OCI-LY1 (cell line): ENCODE measurements around the gene PAPSS2.

ENCODE experiments used
- H2AFZ ChIP-seq: fragments of 200-600 bp; sonication (generic), shearing (Covaris generic); 2 replicates; pipeline ENCODE4 v1.6.0; 2014; ENCODE audit warnings: antibody characterized with exemption, mild to moderate bottlenecking, low read length
- H3F3A ChIP-seq: fragments of 200-600 bp; sonication (generic), shearing (Covaris generic); 2 replicates; pipeline ENCODE4 v1.6.0; 2014; ENCODE audit warnings: mild to moderate bottlenecking, antibody characterized with exemption, low read length, moderate library complexity; ENCODE audit not compliant: insufficient read depth
- H3K27ac ChIP-seq: fragments of 200-600 bp; sonication (generic); 2 replicates; pipeline ENCODE4 v1.5.1; 2014; ENCODE audit warnings: low read length, mixed run types, mild to moderate bottlenecking, low read depth; ENCODE audit not compliant: poor library complexity, severe bottlenecking
- H3K27me3 ChIP-seq: fragments of 200-600 bp; sonication (generic); 2 replicates; pipeline ENCODE4 v1.6.0; 2014; ENCODE audit warnings: antibody characterized with exemption, mild to moderate bottlenecking, low read length, moderate library complexity; ENCODE audit not compliant: insufficient read depth
- H3K36me3 ChIP-seq: fragments of 200-600 bp; sonication (generic); 2 replicates; pipeline ENCODE4 v1.6.1; 2014; ENCODE audit warnings: mild to moderate bottlenecking, antibody characterized with exemption, low read length, moderate library complexity, mixed read lengths; ENCODE audit not compliant: insufficient read depth
- H3K4me1 ChIP-seq: fragments of 200-600 bp; sonication (generic); 2 replicates; pipeline ENCODE4 v1.5.1; 2014; ENCODE audit warnings: mild to moderate bottlenecking, low read length, moderate library complexity; ENCODE audit not compliant: insufficient read depth, severe bottlenecking
- H3K4me2 ChIP-seq: fragments of 200-600 bp; sonication (generic), shearing (Covaris generic); 2 replicates; pipeline ENCODE4 v1.6.1; 2014; ENCODE audit warnings: low read length
- H3K4me3 ChIP-seq: fragments of 200-600 bp; sonication (generic); 2 replicates; pipeline ENCODE4 v1.5.1; 2014; ENCODE audit warnings: low read length, low read depth, mild to moderate bottlenecking, mixed read lengths; ENCODE audit not compliant: poor library complexity, severe bottlenecking
- H3K79me2 ChIP-seq: fragments of 200-600 bp; shearing (Covaris generic); 2 replicates; pipeline ENCODE4 v1.6.1; 2016; ENCODE audit warnings: mixed run types, low read length, mixed read lengths; ENCODE audit not compliant: insufficient read depth
- H3K9ac ChIP-seq: fragments of 200-600 bp; sonication (generic), shearing (Covaris generic); 2 replicates; pipeline ENCODE4 v1.6.1; 2014; ENCODE audit warnings: mild to moderate bottlenecking, low read length, mixed read lengths
- H3K9me2 ChIP-seq: fragments of 200-600 bp; sonication (generic), shearing (Covaris generic); 2 replicates; pipeline ENCODE4 v1.6.1; 2014; ENCODE audit warnings: low read depth, mild to moderate bottlenecking, low read length, mixed read lengths
- H3K9me3 ChIP-seq: fragments of 200-600 bp; shearing (Covaris generic); 2 replicates; pipeline ENCODE4 v1.6.1; 2014; ENCODE audit warnings: low read length, mixed read lengths
- H4K20me1 ChIP-seq: fragments of 200-600 bp; sonication (generic), shearing (Covaris generic); 2 replicates; pipeline ENCODE4 v1.6.0; 2016; ENCODE audit warnings: mild to moderate bottlenecking, low read length; ENCODE audit not compliant: insufficient read depth
- CTCF ChIP-seq: fragments of 200-600 bp; sonication (generic), shearing (Covaris generic); IDR thresholded peaks from 2 replicates; pipeline ENCODE4 v1.5.1; 2017; ENCODE audit warnings: mild to moderate bottlenecking, antibody characterized with exemption, low read length, moderate library complexity, mixed read lengths
- EZH2 ChIP-seq: fragments of 200-600 bp; sonication (generic), shearing (Covaris generic); IDR thresholded peaks from 2 replicates; pipeline ENCODE4 v1.8.0; 2017; ENCODE audit warnings: borderline replicate concordance, mixed run types, mild to moderate bottlenecking, antibody characterized with exemption, low read length, moderate library complexity, mixed read lengths

PAPSS2 gene

GRCh38 chr10:87775766-87776165 lies 116.1 kb downstream of the PAPSS2 start:
- no peak overlapping the region for H2AFZ ChIP-seq
- no peaks in the 10 kb centered on the region for H3K9me3 ChIP-seq
- no peaks in the 10 kb centered on the region for H3K9me2 ChIP-seq
- H4K20me1 ChIP-seq: no peaks in the 10 kb centered on the region
- H3K36me3 ChIP-seq: peaks cover 57% of the 10 kb centered on the region
- no peak overlapping the region for H3K27ac ChIP-seq
- no peaks in the 10 kb centered on the region for H3K79me2 ChIP-seq
- H3K4me3 ChIP-seq: no peak overlapping the region
- no peak overlapping the region for H3K4me2 ChIP-seq
- TF ChIP-seq EZH2: no peak
- no peaks in the 10 kb centered on the region for H3K4me1 ChIP-seq
- no peak overlapping the region for H3K9ac ChIP-seq
- no peaks in the 10 kb centered on the region for H3F3A ChIP-seq
- H3K27me3 ChIP-seq: no peaks in the 10 kb centered on the region

- H3K9me3 ChIP-seq: no peaks in the 10 kb centered on the region
- H3K4me2 ChIP-seq: no peak overlapping the region
- TF ChIP-seq EZH2 (no peak), CTCF (no peak)
- no peak overlapping the region for H3K4me3 ChIP-seq
- no peaks in the 10 kb centered on the region for H3K9me2 ChIP-seq
- no peaks in the 10 kb centered on the region for H3K4me1 ChIP-seq
- no peaks in the 10 kb centered on the region for H3K79me2 ChIP-seq
- H3K27ac ChIP-seq: no peak overlapping the region
- no peaks in the 10 kb centered on the region for H4K20me1 ChIP-seq
- H2AFZ ChIP-seq: no peak overlapping the region
- no peak overlapping the region for H3K9ac ChIP-seq
- H3K36me3 ChIP-seq: peaks cover 57% of the 10 kb centered on the region
- no peaks in the 10 kb centered on the region for H3K27me3 ChIP-seq
- no peaks in the 10 kb centered on the region for H3F3A ChIP-seq
Observed at GRCh38 chr10:87776328-87776727, 116.7 kb downstream of the PAPSS2 start.

GRCh38 chr10:87781545-87781944 lies 121.9 kb downstream of the PAPSS2 start:
- H3K36me3 ChIP-seq: peaks cover 77% of the 10 kb centered on the region
- no peak overlapping the region for H3K4me3 ChIP-seq
- H3K27me3 ChIP-seq: no peaks in the 10 kb centered on the region
- H3F3A ChIP-seq: no peaks in the 10 kb centered on the region
- no peaks in the 10 kb centered on the region for H3K79me2 ChIP-seq
- H3K4me2 ChIP-seq: no peak overlapping the region
- H2AFZ ChIP-seq: no peak overlapping the region
- H3K27ac ChIP-seq: no peak overlapping the region
- no peak for TF ChIP-seq CTCF
- TF ChIP-seq EZH2: no peak
- no peaks in the 10 kb centered on the region for H3K4me1 ChIP-seq
- no peaks in the 10 kb centered on the region for H4K20me1 ChIP-seq
- no peak overlapping the region for H3K9ac ChIP-seq
- H3K9me3 ChIP-seq: no peaks in the 10 kb centered on the region
- H3K9me2 ChIP-seq: no peaks in the 10 kb centered on the region

GRCh38 chr10:87782721-87783120 lies 123.0 kb downstream of the PAPSS2 start:
- peaks cover 77% of the 10 kb centered on the region for H3K36me3 ChIP-seq

More at GRCh38 chr10:87782721-87783120, 123.0 kb downstream of the PAPSS2 start:
- Histone ChIP-seq H3K9me2 (no peaks in the 10 kb centered on the region), H3F3A (no peaks in the 10 kb centered on the region), H2AFZ (no peak overlapping the region), H3K4me3 (no peak overlapping the region), H3K79me2 (no peaks in the 10 kb centered on the region), H3K4me1 (no peaks in the 10 kb centered on the region), H3K9me3 (no peaks in the 10 kb centered on the region), H3K27me3 (no peaks in the 10 kb centered on the region), H3K27ac (no peak overlapping the region), H3K4me2 (no peak overlapping the region), H3K9ac (no peak overlapping the region), H4K20me1 (no peaks in the 10 kb centered on the region)
- no peak for TF ChIP-seq CTCF
- no peak for TF ChIP-seq EZH2
